WTC11 (cell line): Measurements from ENCODE around the gene NFIC. TPM values are rescaled to one million over a fixed set of nuclear protein-coding genes. Genes with fewer than 3 reads are reported as not detected.

ENCODE experiments used
- ATAC-seq: fragments of 200-7000 bp; cut with Tn5 transposase; 2 replicates; pipeline ENCODE4 v1.10.0; 2021; ENCODE audit warnings: mild to moderate bottlenecking, moderate library complexity
- CTCF ChIA-PET: fragments of 300-600 bp; sonication (Branson Sonifier 250); formaldehyde crosslinking; loops from one replicate; lab custom pipeline; 2021; ENCODE audit warnings: antibody characterized with exemption; lab: Charles Lee
- POLR2A ChIA-PET: fragments of 350-600 bp; sonication (Branson Sonifier 250); formaldehyde crosslinking; loops from one replicate; lab custom pipeline; 2021; ENCODE audit warnings: antibody characterized with exemption; lab: Charles Lee
- DNase-seq: peaks from one replicate; pipeline ENCODE4 v3.0.0; 2021; ENCODE audit warnings: low spot score
- H3K27ac Mint-ChIP-seq: 2 replicates; pipeline ENCODE4 v1.8.0; 2021; ENCODE audit warnings: mixed read lengths
- H3K27me3 Mint-ChIP-seq: 2 replicates; pipeline ENCODE4 v1.8.0; 2021; ENCODE audit warnings: low read depth, mild to moderate bottlenecking, moderate library complexity, mixed read lengths
- H3K36me3 Mint-ChIP-seq: 2 replicates; pipeline ENCODE4 v1.8.0; 2021; ENCODE audit warnings: mixed read lengths
- H3K4me1 Mint-ChIP-seq: 2 replicates; pipeline ENCODE4 v1.8.0; 2022; ENCODE audit warnings: mixed read lengths
- H3K4me3 Mint-ChIP-seq: 2 replicates; pipeline ENCODE4 v1.8.0; 2021; ENCODE audit warnings: mild to moderate bottlenecking, moderate library complexity, mixed read lengths
- H3K9me3 Mint-ChIP-seq: 2 replicates; pipeline ENCODE4 v1.8.0; 2021; ENCODE audit warnings: mixed read lengths
- ATF1 ChIP-seq: sonication (generic); formaldehyde crosslinking; IDR thresholded peaks from 2 replicates; pipeline ENCODE4 v1.8.1; 2023; ENCODE audit warnings: mild to moderate bottlenecking, moderate library complexity, missing genetic modification reagents
- CBFB ChIP-seq: sonication (generic); formaldehyde crosslinking; IDR thresholded peaks from 2 replicates; pipeline ENCODE4 v1.8.1; 2022; ENCODE audit warnings: mild to moderate bottlenecking, low read depth, missing genetic modification reagents
- CREM ChIP-seq: sonication (generic); formaldehyde crosslinking; IDR thresholded peaks from 2 replicates; pipeline ENCODE4 v1.8.1; 2022; ENCODE audit warnings: mild to moderate bottlenecking, missing genetic modification reagents, moderate library complexity
- ESRRA ChIP-seq: sonication (generic); formaldehyde crosslinking; IDR thresholded peaks from 2 replicates; pipeline ENCODE4 v1.8.1; 2022; ENCODE audit warnings: mild to moderate bottlenecking, missing genetic modification reagents, borderline replicate concordance
- FOXJ3 ChIP-seq: sonication (generic); formaldehyde crosslinking; IDR thresholded peaks from 2 replicates; pipeline ENCODE4 v1.9.0; 2021; ENCODE audit warnings: missing genetic modification reagents, mild to moderate bottlenecking, borderline replicate concordance
- MYBL2 ChIP-seq: sonication (generic); formaldehyde crosslinking; IDR thresholded peaks from 2 replicates; pipeline ENCODE4 v1.8.1; 2023; ENCODE audit warnings: mild to moderate bottlenecking, moderate library complexity, missing genetic modification reagents
- NR2C2 ChIP-seq: sonication (generic); formaldehyde crosslinking; IDR thresholded peaks from 2 replicates; pipeline ENCODE4 v1.8.0; 2022; ENCODE audit warnings: mild to moderate bottlenecking, missing genetic modification reagents
- RELA ChIP-seq: sonication (generic); formaldehyde crosslinking; IDR thresholded peaks from 2 replicates; pipeline ENCODE4 v1.8.1; 2022; ENCODE audit warnings: missing genetic modification reagents, mild to moderate bottlenecking, borderline replicate concordance
- TP53 ChIP-seq: sonication (generic); formaldehyde crosslinking; IDR thresholded peaks from 2 replicates; pipeline ENCODE4 v1.8.1; 2023; ENCODE audit warnings: mild to moderate bottlenecking, missing genetic modification reagents
- USF1 ChIP-seq: sonication (generic); formaldehyde crosslinking; IDR thresholded peaks from 2 replicates; pipeline ENCODE4 v1.8.0; 2022; ENCODE audit warnings: mild to moderate bottlenecking, missing genetic modification reagents
- ZNF263 ChIP-seq: sonication (generic); formaldehyde crosslinking; IDR thresholded peaks from 2 replicates; pipeline ENCODE4 v1.8.1; 2022; ENCODE audit warnings: low read depth, mild to moderate bottlenecking, moderate library complexity, missing genetic modification reagents
- ZNF416 ChIP-seq: fragments of 250-450 bp; sonication (Bioruptor Pico); IDR thresholded peaks from 2 replicates; pipeline ENCODE4 v1.9.0; 2021; ENCODE audit warnings: mild to moderate bottlenecking, inconsistent platforms
- total RNA-seq: library from RNA; stranded (reverse); gene quantifications from 3 replicates; pipeline ENCODE4 v1.2.3, GENCODE V29; 2021
- TF ChIP-seq, protein P1 (sequence below): sonication (generic); formaldehyde crosslinking; IDR thresholded peaks from 2 replicates; pipeline ENCODE4 v1.8.0; 2023; ENCODE audit warnings: missing genetic modification reagents, mild to moderate bottlenecking, borderline replicate concordance
- TF ChIP-seq, protein P2 (sequence below): sonication (generic); formaldehyde crosslinking; IDR thresholded peaks from 2 replicates; pipeline ENCODE4 v1.8.0; 2023; ENCODE audit warnings: missing genetic modification reagents
- TF ChIP-seq, protein P3 (sequence below): sonication (generic); formaldehyde crosslinking; IDR thresholded peaks from 2 replicates; pipeline ENCODE4 v1.8.1; 2022; ENCODE audit warnings: low read depth, missing genetic modification reagents, borderline replicate concordance
- TF ChIP-seq, protein P4 (sequence below): sonication (generic); formaldehyde crosslinking; IDR thresholded peaks from 2 replicates; pipeline ENCODE4 v1.8.0; 2022; ENCODE audit warnings: mild to moderate bottlenecking, missing genetic modification reagents

The NFIC gene
- total RNA-seq, 1 experiment from 2014 or later = 3.5 TPM

DNA sequence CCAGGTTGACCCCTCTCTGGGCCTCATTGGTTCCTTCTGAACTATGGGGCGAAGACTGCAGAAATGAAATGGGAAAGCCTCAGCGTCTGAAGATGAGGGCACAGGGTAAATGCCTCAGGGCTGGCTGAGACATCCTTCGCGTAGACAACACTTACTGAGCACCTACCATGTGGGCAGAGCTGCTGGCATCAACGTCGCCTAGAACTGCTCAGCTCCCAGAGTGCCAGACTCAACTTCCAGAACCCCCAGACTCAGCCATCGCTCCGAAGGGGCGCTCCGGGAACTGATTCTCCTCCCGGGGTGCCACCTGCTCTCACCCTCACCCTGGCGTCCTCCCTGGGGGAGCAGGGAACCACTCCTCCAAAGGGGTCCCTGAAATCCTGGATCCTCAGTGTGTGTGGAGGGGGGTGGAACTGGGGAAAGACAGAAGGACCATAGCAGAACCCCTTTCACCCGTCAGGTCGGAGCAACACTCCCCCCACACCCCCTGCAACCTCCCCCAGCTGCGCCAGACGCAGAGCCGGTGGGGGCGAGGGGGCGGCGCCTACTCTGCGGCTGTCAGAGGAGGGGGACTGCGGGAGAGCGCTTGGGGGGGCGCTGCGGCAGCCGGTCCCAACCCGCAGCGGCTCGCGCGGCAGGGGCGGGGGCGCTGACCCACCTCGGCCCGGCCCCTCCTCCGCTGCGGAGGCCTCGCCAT, 8.2 kb upstream of the NFIC start (continued):
- no peak for TF ChIP-seq CBFB (CRISPR knock-in tag)
- no peak for TF ChIP-seq FOXJ3 (CRISPR knock-in tag)

DNA sequence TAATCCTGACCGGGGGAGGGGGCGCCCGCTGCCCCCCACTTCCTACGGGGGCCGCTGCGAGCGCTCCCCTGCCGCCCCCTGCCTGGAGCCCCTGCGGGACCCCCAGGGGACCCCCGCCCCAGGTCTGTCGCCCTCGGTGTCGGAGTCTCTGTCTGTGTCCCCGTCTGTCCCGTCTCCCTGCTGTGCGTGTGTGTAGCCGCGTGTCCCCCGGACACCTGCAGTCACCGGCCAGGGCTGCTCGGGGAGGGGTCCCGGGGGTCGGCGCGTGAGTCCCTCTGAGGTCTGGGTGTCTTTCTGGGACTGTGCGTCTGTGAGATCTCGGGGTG, 7.7 kb upstream of the NFIC start:
- Mint-ChIP-seq H3K9me3 (no peaks in the 10 kb centered on the region), H3K27ac (no peak overlapping the region), H3K4me1 (peaks cover 19% of the 10 kb centered on the region), H3K4me3 (peak overlapping the region; percentile 64), H3K27me3 (peaks cover 86% of the 10 kb centered on the region), H3K36me3 (no peaks in the 10 kb centered on the region)
- ChIA-PET CTCF (no interaction called here), POLR2A (no interaction called here)
- ATAC-seq (no peak), DNase-seq (no peak)
- TF ChIP-seq NR2C2 = no peak
- TF ChIP-seq, protein P1, sequence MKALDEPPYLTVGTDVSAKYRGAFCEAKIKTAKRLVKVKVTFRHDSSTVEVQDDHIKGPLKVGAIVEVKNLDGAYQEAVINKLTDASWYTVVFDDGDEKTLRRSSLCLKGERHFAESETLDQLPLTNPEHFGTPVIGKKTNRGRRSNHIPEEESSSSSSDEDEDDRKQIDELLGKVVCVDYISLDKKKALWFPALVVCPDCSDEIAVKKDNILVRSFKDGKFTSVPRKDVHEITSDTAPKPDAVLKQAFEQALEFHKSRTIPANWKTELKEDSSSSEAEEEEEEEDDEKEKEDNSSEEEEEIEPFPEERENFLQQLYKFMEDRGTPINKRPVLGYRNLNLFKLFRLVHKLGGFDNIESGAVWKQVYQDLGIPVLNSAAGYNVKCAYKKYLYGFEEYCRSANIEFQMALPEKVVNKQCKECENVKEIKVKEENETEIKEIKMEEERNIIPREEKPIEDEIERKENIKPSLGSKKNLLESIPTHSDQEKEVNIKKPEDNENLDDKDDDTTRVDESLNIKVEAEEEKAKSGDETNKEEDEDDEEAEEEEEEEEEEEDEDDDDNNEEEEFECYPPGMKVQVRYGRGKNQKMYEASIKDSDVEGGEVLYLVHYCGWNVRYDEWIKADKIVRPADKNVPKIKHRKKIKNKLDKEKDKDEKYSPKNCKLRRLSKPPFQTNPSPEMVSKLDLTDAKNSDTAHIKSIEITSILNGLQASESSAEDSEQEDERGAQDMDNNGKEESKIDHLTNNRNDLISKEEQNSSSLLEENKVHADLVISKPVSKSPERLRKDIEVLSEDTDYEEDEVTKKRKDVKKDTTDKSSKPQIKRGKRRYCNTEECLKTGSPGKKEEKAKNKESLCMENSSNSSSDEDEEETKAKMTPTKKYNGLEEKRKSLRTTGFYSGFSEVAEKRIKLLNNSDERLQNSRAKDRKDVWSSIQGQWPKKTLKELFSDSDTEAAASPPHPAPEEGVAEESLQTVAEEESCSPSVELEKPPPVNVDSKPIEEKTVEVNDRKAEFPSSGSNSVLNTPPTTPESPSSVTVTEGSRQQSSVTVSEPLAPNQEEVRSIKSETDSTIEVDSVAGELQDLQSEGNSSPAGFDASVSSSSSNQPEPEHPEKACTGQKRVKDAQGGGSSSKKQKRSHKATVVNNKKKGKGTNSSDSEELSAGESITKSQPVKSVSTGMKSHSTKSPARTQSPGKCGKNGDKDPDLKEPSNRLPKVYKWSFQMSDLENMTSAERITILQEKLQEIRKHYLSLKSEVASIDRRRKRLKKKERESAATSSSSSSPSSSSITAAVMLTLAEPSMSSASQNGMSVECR (CRISPR knock-in tag) = no peak
- TF ChIP-seq, protein P2, sequence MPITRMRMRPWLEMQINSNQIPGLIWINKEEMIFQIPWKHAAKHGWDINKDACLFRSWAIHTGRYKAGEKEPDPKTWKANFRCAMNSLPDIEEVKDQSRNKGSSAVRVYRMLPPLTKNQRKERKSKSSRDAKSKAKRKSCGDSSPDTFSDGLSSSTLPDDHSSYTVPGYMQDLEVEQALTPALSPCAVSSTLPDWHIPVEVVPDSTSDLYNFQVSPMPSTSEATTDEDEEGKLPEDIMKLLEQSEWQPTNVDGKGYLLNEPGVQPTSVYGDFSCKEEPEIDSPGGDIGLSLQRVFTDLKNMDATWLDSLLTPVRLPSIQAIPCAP = no peak
- TF ChIP-seq, protein P3, sequence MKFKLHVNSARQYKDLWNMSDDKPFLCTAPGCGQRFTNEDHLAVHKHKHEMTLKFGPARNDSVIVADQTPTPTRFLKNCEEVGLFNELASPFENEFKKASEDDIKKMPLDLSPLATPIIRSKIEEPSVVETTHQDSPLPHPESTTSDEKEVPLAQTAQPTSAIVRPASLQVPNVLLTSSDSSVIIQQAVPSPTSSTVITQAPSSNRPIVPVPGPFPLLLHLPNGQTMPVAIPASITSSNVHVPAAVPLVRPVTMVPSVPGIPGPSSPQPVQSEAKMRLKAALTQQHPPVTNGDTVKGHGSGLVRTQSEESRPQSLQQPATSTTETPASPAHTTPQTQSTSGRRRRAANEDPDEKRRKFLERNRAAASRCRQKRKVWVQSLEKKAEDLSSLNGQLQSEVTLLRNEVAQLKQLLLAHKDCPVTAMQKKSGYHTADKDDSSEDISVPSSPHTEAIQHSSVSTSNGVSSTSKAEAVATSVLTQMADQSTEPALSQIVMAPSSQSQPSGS (CRISPR knock-in tag) = no peak
- no peak for TF ChIP-seq TP53 (CRISPR knock-in tag)
- TF ChIP-seq CREM (CRISPR knock-in tag) = no peak
- TF ChIP-seq ATF1 (CRISPR knock-in tag) = no peak
- no peak for TF ChIP-seq USF1
- no peak for TF ChIP-seq ZNF416 (CRISPR knock-in tag)
- no peak for TF ChIP-seq ESRRA (CRISPR knock-in tag)
- no peak for TF ChIP-seq MYBL2 (CRISPR knock-in tag)

GRCh38 chr19:3359015-3359918, 7.1 kb upstream of the NFIC start:
- ATAC-seq (peak; percentile 28; the same call in 1 of the 2 replicates), DNase-seq (no peak)
- H3K4me3 Mint-ChIP-seq = peak overlapping the region; percentile 64
- no peaks in the 10 kb centered on the region for H3K36me3 Mint-ChIP-seq
- H3K27ac Mint-ChIP-seq = no peak overlapping the region
- H3K4me1 Mint-ChIP-seq = peaks cover 23% of the 10 kb centered on the region
- H3K27me3 Mint-ChIP-seq = peaks cover 89% of the 10 kb centered on the region
- H3K9me3 Mint-ChIP-seq = no peaks in the 10 kb centered on the region
- CTCF ChIA-PET = no interaction called here
- TF ChIP-seq ZNF263 (CRISPR knock-in tag) (no peak), RELA (CRISPR knock-in tag) (no peak)
- TF ChIP-seq, protein P4, sequence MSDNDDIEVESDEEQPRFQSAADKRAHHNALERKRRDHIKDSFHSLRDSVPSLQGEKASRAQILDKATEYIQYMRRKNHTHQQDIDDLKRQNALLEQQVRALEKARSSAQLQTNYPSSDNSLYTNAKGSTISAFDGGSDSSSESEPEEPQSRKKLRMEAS (CRISPR knock-in tag) = no peak
- POLR2A ChIA-PET = no interaction called here
